Subcutaneous adipose tissue (tissue), 4 donors: ENCODE data around the gene MSX2. TPM values are rescaled to one million over a fixed set of nuclear protein-coding genes. Genes with fewer than 3 reads are reported as not detected.

Experiments used
- total RNA-seq, 4 donors: library from RNA; depleted of rRNA; stranded (reverse); fragments of >200 nt; gene quantifications; one replicate each; pipeline ENCODE4 v1.1.0, GENCODE V29; 2016
- TF ChIP-seq, protein P1 (sequence below): fragments of 450-650 bp; IDR thresholded peaks from one replicate; pipeline ENCODE4 v1.5.1; 2016; ENCODE audit warnings: low read depth, mild to moderate bottlenecking, control low read depth, antibody characterized with exemption, moderate library complexity

MSX2 gene
- total RNA-seq = under 1 TPM; 0.34 to 0.98 (median 0.71) TPM

DNA sequence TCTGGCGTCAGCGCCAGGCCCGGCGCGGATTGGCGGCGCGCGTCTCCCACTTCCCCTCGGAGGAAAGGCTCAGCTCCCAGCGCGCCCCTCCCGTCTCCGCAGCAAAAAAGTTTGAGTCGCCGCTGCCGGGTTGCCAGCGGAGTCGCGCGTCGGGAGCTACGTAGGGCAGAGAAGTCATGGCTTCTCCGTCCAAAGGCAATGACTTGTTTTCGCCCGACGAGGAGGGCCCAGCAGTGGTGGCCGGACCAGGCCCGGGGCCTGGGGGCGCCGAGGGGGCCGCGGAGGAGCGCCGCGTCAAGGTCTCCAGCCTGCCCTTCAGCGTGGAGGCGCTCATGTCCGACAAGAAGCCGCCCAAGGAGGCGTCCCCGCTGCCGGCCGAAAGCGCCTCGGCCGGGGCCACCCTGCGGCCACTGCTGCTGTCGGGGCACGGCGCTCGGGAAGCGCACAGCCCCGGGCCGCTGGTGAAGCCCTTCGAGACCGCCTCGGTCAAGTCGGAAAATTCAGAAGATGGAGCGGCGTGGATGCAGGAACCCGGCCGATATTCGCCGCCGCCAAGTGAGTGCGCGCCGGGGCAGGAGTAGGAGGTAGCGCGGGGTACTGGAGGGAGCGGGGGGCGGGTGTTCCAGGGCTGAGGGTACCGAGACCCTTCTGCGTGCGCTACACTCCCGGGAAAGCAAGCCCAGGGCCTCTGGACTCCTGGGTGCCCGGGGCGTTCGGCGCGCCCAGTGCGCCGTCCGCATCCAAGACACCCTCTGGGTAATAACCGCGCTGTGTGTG lies at the start of gene MSX2:
MSX2 (plus strand) TSS at position 99 of the 777 bp plus-strand sequence; CDS start at position 177, 78 bp downstream.
- TF ChIP-seq, protein P1, sequence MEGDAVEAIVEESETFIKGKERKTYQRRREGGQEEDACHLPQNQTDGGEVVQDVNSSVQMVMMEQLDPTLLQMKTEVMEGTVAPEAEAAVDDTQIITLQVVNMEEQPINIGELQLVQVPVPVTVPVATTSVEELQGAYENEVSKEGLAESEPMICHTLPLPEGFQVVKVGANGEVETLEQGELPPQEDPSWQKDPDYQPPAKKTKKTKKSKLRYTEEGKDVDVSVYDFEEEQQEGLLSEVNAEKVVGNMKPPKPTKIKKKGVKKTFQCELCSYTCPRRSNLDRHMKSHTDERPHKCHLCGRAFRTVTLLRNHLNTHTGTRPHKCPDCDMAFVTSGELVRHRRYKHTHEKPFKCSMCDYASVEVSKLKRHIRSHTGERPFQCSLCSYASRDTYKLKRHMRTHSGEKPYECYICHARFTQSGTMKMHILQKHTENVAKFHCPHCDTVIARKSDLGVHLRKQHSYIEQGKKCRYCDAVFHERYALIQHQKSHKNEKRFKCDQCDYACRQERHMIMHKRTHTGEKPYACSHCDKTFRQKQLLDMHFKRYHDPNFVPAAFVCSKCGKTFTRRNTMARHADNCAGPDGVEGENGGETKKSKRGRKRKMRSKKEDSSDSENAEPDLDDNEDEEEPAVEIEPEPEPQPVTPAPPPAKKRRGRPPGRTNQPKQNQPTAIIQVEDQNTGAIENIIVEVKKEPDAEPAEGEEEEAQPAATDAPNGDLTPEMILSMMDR = no peak

DNA sequence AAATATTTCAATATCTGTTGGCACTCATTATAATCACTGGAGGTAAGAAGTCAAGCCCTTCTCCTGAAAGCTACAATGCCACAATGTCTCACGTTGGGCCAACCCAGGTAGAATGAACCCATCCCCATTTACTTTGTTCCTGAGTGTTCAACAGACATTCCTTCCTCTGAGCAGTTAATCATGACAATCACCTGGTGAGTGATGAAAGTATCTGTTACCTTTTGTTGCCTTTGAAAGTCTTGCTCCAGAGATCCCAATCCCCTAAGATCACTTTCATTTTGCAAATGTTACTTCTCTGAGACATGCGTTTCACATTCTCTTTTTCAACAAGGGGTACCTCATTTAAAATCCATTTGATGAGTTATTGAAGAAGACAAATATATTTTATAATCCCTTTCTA lies 49.3 kb upstream of the MSX2 start:
- TF ChIP-seq, protein P1 = no peak

DNA sequence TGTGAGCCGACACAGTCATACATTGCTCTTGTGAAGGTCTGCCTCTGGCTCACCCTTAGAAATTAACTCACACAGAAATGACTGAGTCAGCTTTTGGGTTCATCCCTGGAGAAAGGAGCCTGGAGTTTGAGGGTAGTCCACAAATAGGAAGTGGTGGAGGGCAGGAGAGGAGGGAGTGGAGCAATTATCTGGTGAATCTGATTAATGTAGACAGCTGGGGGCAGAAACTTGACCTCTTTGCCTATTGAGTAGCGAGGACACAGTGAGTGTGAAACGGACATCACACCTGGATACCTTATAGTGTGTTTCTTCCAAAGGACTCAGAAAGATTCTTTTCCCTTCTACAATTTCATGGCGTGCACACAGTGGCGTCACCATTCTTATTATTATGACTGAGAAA lies 48.5 kb upstream of the MSX2 start:
- TF ChIP-seq, protein P1 = no peak

DNA sequence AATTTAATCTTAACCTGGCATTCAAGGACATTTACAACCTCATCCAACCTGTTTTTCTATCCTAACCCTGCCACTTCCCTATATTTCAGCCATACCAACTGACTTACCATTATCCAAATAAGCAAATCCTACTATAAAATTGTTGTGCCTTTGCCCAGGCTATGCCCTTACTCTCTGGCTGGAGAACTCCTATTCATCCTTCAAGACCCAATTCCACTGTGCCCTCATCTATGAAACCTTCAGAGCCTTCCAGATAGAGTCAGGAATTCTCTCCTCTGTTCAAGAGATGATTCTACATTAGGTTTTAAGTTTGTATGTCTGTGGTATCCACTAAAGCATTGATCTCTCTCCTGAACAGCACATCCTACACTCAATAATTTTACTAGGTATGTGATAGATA lies 46.3 kb upstream of the MSX2 start:
- TF ChIP-seq, protein P1 = no peak

DNA sequence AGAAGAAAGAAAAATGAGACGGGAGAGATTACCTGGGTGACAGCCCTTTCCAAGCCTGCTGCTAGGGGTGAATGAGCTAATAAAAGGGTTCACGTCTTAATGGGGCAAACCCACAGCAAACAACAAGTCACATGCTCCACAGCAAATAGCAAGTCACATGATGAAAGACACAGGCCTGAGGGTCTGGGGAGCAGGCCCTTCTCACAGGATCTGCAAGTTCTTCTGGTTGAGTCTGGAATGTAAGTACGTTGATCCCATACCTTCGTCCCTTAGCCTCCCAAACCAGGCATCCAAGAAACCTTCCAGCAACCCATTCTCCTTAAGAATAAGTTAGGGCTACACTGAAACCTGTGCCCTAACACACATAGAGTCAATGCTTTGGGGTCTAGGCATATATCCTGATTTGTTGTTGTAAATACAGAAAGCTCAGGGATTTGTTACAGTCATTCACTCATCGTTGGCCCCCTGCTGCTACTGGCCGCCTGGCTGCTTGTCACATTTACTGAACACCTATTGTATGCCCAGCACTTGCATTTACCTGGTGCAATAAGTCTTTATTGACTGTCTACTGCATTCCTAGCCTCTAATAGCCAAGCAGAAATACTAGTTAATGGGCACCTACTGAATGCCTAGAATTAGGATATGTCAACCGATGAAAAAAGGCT lies 43.3 kb upstream of the MSX2 start:
- TF ChIP-seq, protein P1 = no peak

DNA sequence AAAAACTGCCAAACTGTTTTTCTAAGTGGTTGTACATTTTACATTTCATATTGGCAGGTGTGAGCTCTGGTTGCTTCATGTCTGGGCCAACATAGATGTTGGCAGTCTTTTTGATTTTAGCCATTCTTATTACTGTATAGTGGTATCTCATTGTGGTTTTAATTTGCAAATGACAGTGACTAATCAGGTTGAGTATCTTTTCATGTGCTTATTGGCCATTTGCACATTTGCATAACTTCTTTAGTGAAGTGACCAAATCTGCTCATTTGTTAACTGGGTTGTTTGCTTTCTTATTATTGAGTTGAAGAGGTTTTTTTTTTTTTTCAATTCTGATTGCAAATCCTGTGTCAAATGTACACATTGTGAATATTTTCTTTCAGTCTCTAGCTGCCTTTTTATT lies 36.9 kb upstream of the MSX2 start:
- TF ChIP-seq, protein P1 = no peak
